Nephron progenitor cell (in vitro differentiated cells): ENCODE measurements around the gene DCAF8L2.
"Not testable (repeated sequence)": the region's sequence is repeated elsewhere in the genome, so short reads cannot be mapped to it uniquely, and the experiment has no call there.

Source experiments
- DNase-seq: peaks from one replicate; pipeline ENCODE4 v3.0.0; 2021
- H3K27ac Mint-ChIP-seq: 2 replicates; pipeline ENCODE4 v1.8.0; 2021; ENCODE audit warnings: mild to moderate bottlenecking, moderate library complexity, mixed read lengths
- H3K27me3 Mint-ChIP-seq: 2 replicates; pipeline ENCODE4 v1.8.0; 2021; ENCODE audit warnings: mild to moderate bottlenecking, low read depth, mixed read lengths; ENCODE audit not compliant: poor library complexity
- H3K36me3 Mint-ChIP-seq: 2 replicates; pipeline ENCODE4 v1.8.0; 2021; ENCODE audit warnings: low read depth, mixed read lengths
- H3K4me1 Mint-ChIP-seq: 2 replicates; pipeline ENCODE4 v1.8.0; 2021; ENCODE audit warnings: mixed read lengths
- H3K4me3 Mint-ChIP-seq: 2 replicates; pipeline ENCODE4 v1.8.0; 2021; ENCODE audit warnings: mild to moderate bottlenecking, moderate library complexity, mixed read lengths
- H3K9me3 Mint-ChIP-seq: 2 replicates; pipeline ENCODE4 v1.8.0; 2021; ENCODE audit warnings: mild to moderate bottlenecking, moderate library complexity, mixed read lengths
- CTCF ChIP-seq: fragments of 200-600 bp; sonication (generic); IDR thresholded peaks from 2 replicates; pipeline ENCODE4 v1.5.0; 2021; ENCODE audit warnings: antibody characterized with exemption

Gene DCAF8L2

GRCh38 chrX:27746516-27746915 is 156.4 kb downstream of the DCAF8L2 start:
- DNase-seq: no peak
- Mint-ChIP-seq H3K4me1 (no peaks in the 10 kb centered on the region), H3K27me3 (peaks cover 10% of the 10 kb centered on the region), H3K9me3 (peaks cover 37% of the 10 kb centered on the region), H3K27ac (no peak overlapping the region), H3K36me3 (no peaks in the 10 kb centered on the region), H3K4me3 (no peak overlapping the region)
- no peak for TF ChIP-seq CTCF

- not testable (repeated sequence) for DNase-seq, H3K27ac Mint-ChIP-seq, H3K27me3 Mint-ChIP-seq, H3K4me3 Mint-ChIP-seq, H3K36me3 Mint-ChIP-seq, H3K4me1 Mint-ChIP-seq
- peaks cover 59% of the 10 kb centered on the region for H3K9me3 Mint-ChIP-seq
These were observed 160.2 kb downstream of the DCAF8L2 start for GRCh38 chrX:27750298-27750697.

GRCh38 chrX:27751976-27752375 is 161.8 kb downstream of the DCAF8L2 start:
- no peak for DNase-seq
- H3K27me3 Mint-ChIP-seq: peaks cover 10% of the 10 kb centered on the region
- no peaks in the 10 kb centered on the region for H3K4me1 Mint-ChIP-seq
- H3K9me3 Mint-ChIP-seq: peaks cover 67% of the 10 kb centered on the region
- no peak overlapping the region for H3K27ac Mint-ChIP-seq
- no peak overlapping the region for H3K4me3 Mint-ChIP-seq
- H3K36me3 Mint-ChIP-seq: no peaks in the 10 kb centered on the region
- TF ChIP-seq CTCF: no peak

GRCh38 chrX:27765718-27766117 is 175.6 kb downstream of the DCAF8L2 start:
- Mint-ChIP-seq H3K36me3 (no peaks in the 10 kb centered on the region), H3K27me3 (peaks cover 4% of the 10 kb centered on the region), H3K4me1 (no peaks in the 10 kb centered on the region), H3K9me3 (peaks cover 28% of the 10 kb centered on the region), H3K4me3 (no peak overlapping the region), H3K27ac (no peak overlapping the region)
- TF ChIP-seq CTCF: no peak
- no peak for DNase-seq

- TF ChIP-seq CTCF: no peak
- Mint-ChIP-seq H3K27me3 (peaks cover 4% of the 10 kb centered on the region), H3K36me3 (no peaks in the 10 kb centered on the region), H3K4me1 (no peaks in the 10 kb centered on the region), H3K9me3 (peaks cover 19% of the 10 kb centered on the region), H3K4me3 (no peak overlapping the region), H3K27ac (no peak overlapping the region)
- DNase-seq: no peak
These were observed 177.2 kb downstream of the DCAF8L2 start for GRCh38 chrX:27767387-27767786.

- no peak for DNase-seq
- H3K27ac Mint-ChIP-seq: no peak overlapping the region
- H3K4me1 Mint-ChIP-seq: no peaks in the 10 kb centered on the region
- TF ChIP-seq CTCF: no peak
- H3K9me3 Mint-ChIP-seq: no peaks in the 10 kb centered on the region
- H3K4me3 Mint-ChIP-seq: no peak overlapping the region
- H3K27me3 Mint-ChIP-seq: peaks cover 2% of the 10 kb centered on the region
- H3K36me3 Mint-ChIP-seq: no peaks in the 10 kb centered on the region
These were observed 185.8 kb downstream of the DCAF8L2 start for GRCh38 chrX:27775984-27776383.
